B cell (primary cell): ENCODE results near the gene NR5A1. TPM values are rescaled to one million over a fixed set of nuclear protein-coding genes. Genes with fewer than 3 reads are reported as not detected.

Source experiments
- ATAC-seq: fragments of 200-7000 bp; cut with Tn5 transposase; one replicate; pipeline ENCODE4 v1.10.0; 2021; ENCODE audit warnings: low read depth, mild to moderate bottlenecking, moderate number of reproducible peaks, moderate library complexity
- CTCF ChIA-PET: fragments of 350-600 bp; sonication (Branson Sonifier 250); formaldehyde crosslinking; loops from one replicate; lab custom pipeline; 2021; ENCODE audit warnings: antibody characterized with exemption, inconsistent platforms; lab: Charles Lee
- POLR2A ChIA-PET: fragments of 350-600 bp; sonication (Branson Sonifier 250); formaldehyde crosslinking; loops from one replicate; lab custom pipeline; 2021; ENCODE audit warnings: antibody characterized with exemption; lab: Charles Lee
- DNase-seq: peaks from one replicate; pipeline ENCODE4 v3.0.0; 2013
- H2AFZ ChIP-seq: 2 replicates; pipeline ENCODE4 v1.6.1; 2012; ENCODE audit warnings: mild to moderate bottlenecking, low read depth, low read length; ENCODE audit not compliant: insufficient read depth, poor library complexity, severe bottlenecking
- H3K27ac ChIP-seq, 2 donors: 1 replicate in 1 of 2; 2 replicates in 1 of 2; pipeline ENCODE4 v1.5.1; 2012 to 2013; ENCODE audit warnings: low read length in 2 of 2, mild to moderate bottlenecking in 2 of 2, moderate library complexity in 1 of 2
- H3K27me3 ChIP-seq, 4 experiments: fragments of 200-600 bp in 1 of 4; sonication (generic) in 1 of 4; replicated peaks in 1 of 4; 1 replicate in 2 of 4; 2 replicates in 2 of 4; pipeline versions ENCODE4 v1.6.1 to v1.7.0; 2013 to 2016; ENCODE audit warnings: low read length in 3 of 4, mild to moderate bottlenecking in 2 of 4, mixed read lengths in 1 of 4, moderate library complexity in 1 of 4; ENCODE audit not compliant: insufficient read depth in 4 of 4, control insufficient read depth in 3 of 4; ENCODE audit errors: control extremely low read depth in 1 of 4
- H3K36me3 ChIP-seq, 2 experiments: replicated peaks in 1 of 2; 1 replicate in 1 of 2; 2 replicates in 1 of 2; pipeline versions ENCODE4 v1.6.1 to v1.7.1; 2013; ENCODE audit warnings: low read length in 1 of 2; ENCODE audit not compliant: insufficient read depth in 2 of 2, control insufficient read depth in 1 of 2; ENCODE audit errors: control extremely low read depth in 1 of 2, extremely low read depth in 1 of 2
- H3K4me1 ChIP-seq, 2 donors: fragments of 200-600 bp in 1 of 2; sonication (generic) in 1 of 2; 1 replicate in 1 of 2; 2 replicates in 1 of 2; pipeline versions ENCODE4 v1.5.1 to v1.6.1; 2013 to 2017; ENCODE audit warnings: low read length in 2 of 2; ENCODE audit not compliant: control insufficient read depth in 2 of 2, insufficient read depth in 2 of 2
- H3K4me2 ChIP-seq: replicated peaks from 2 replicates; pipeline ENCODE3; 2012; ENCODE audit warnings: mild to moderate bottlenecking, low read depth, low read length; ENCODE audit not compliant: poor library complexity, severe bottlenecking
- H3K4me3 ChIP-seq, 5 experiments: fragments of 200-600 bp in 1 of 5; sonication (generic) in 1 of 5; 1 replicate in 3 of 5; 2 replicates in 2 of 5; pipeline versions ENCODE4 v1.5.1 to v1.7.0; 2011 to 2016; ENCODE audit warnings: low read length in 4 of 5, mild to moderate bottlenecking in 4 of 5, low read depth in 2 of 5, control low read depth in 1 of 5, moderate library complexity in 1 of 5; ENCODE audit not compliant: insufficient read depth in 1 of 5; ENCODE audit errors: control extremely low read depth in 1 of 5, extremely low read depth in 1 of 5
- H3K79me2 ChIP-seq: fragments of 200-600 bp; sonication (generic); one replicate; pipeline ENCODE4 v1.6.0; 2016; ENCODE audit warnings: low read length; ENCODE audit not compliant: control insufficient read depth, insufficient read depth
- H3K9ac ChIP-seq: fragments of 200-600 bp; sonication (generic); 2 replicates; pipeline ENCODE4 v1.6.1; 2017; ENCODE audit warnings: mild to moderate bottlenecking, low read length, moderate library complexity
- H3K9me3 ChIP-seq, 3 donors: one replicate each; pipeline versions ENCODE4 v1.6.1 to v1.7.1; 2013; ENCODE audit warnings: low read length in 2 of 3; ENCODE audit not compliant: control insufficient read depth in 2 of 3, insufficient read depth in 1 of 3; ENCODE audit errors: control extremely low read depth in 1 of 3
- H4K20me1 ChIP-seq: 2 replicates; pipeline ENCODE4 v1.6.0; 2012; ENCODE audit warnings: mild to moderate bottlenecking, low read length; ENCODE audit not compliant: insufficient read depth, control insufficient read depth, poor library complexity, severe bottlenecking
- H3K27ac Mint-ChIP-seq: one replicate; pipeline ENCODE4 v1.8.0; 2021; ENCODE audit warnings: mixed read lengths
- H3K27me3 Mint-ChIP-seq: one replicate; pipeline ENCODE4 v1.8.0; 2021; ENCODE audit warnings: mixed read lengths
- H3K4me1 Mint-ChIP-seq: one replicate; pipeline ENCODE4 v1.8.0; 2021; ENCODE audit warnings: mixed read lengths
- H3K4me3 Mint-ChIP-seq: one replicate; pipeline ENCODE4 v1.8.0; 2021; ENCODE audit warnings: mixed read lengths
- H3K9me3 Mint-ChIP-seq: one replicate; pipeline ENCODE4 v1.8.0; 2022; ENCODE audit warnings: mixed read lengths; ENCODE audit not compliant: insufficient read depth
- CTCF ChIP-seq: fragments of 200-600 bp; IDR thresholded peaks from one replicate; pipeline ENCODE4 v1.8.0; 2022; ENCODE audit warnings: antibody characterized with exemption, mild to moderate bottlenecking
- EZH2 ChIP-seq: IDR thresholded peaks from 2 replicates; pipeline ENCODE4 v1.6.1; 2012; ENCODE audit warnings: borderline replicate concordance, low read depth, mild to moderate bottlenecking, moderate library complexity, low read length; ENCODE audit not compliant: insufficient read depth, poor library complexity, severe bottlenecking
- WGBS: methylation state at CpG from one replicate; pipeline ENCODE4 v1.1.5; 2013; ENCODE audit warnings: missing lambda C conversion rate; ENCODE audit not compliant: insufficient coverage; 5-methylcytosine and 5-hydroxymethylcytosine counted together
- intact Hi-C: fragments of 100-400 bp; cut with micrococcal nuclease; formaldehyde crosslinking; loops from one replicate; pipeline ENCODE4 v1.10.0; 2022
- polyA plus RNA-seq: library from polyadenylated mRNA; depleted of rRNA; stranded (reverse); fragments of >200 nt; gene quantifications from 2 replicates; pipeline ENCODE4 v1.2.3, GENCODE V29; 2012
- total RNA-seq, 2 donors: library from RNA; stranded (reverse); fragments of 120-200 nt in 1 of 2; gene quantifications; 1 replicate in 1 of 2; 2 replicates in 1 of 2; pipeline versions ENCODE4 v1.2.3 to v1.2.4, GENCODE V29; 2013 to 2022

Gene NR5A1
- total and polyA plus RNA-seq, 2 donors (not counting 1 experiment from before 2014, with no cell fraction given) = not detected

- TF ChIP-seq CTCF = no peak
- TF ChIP-seq EZH2 = no peak
- DNase-seq = no peak
- Mint-ChIP-seq H3K4me3 (no peak overlapping the region), H3K9me3 (no peaks in the 10 kb centered on the region), H3K27ac (no peak overlapping the region), H3K4me1 (peaks cover 16% of the 10 kb centered on the region), H3K27me3 (peaks cover 24% of the 10 kb centered on the region)
- peaks cover 9 to 14% of the 10 kb centered on the region in 2 donors for H3K4me1 ChIP-seq
- peaks cover 0 to 28% (median 6%) of the 10 kb centered on the region in 4 experiments for H3K27me3 ChIP-seq
- peaks cover 0 to 3% (median 0%) of the 10 kb centered on the region in 3 donors for H3K9me3 ChIP-seq
- ChIA-PET CTCF (no interaction called here), POLR2A (no interaction called here)
- no peak overlapping the region for H3K9ac ChIP-seq
- H3K4me3 ChIP-seq = no peak overlapping the region
- no peak overlapping the region for H2AFZ ChIP-seq
- intact Hi-C loops = no loop called here
- H3K4me2 ChIP-seq = no peak overlapping the region
- H3K79me2 ChIP-seq = no peaks in the 10 kb centered on the region
- H3K36me3 ChIP-seq = no peaks in the 10 kb centered on the region
- ATAC-seq = no peak
- WGBS = 96% methylated on average over 38 of the region's 40 CpGs
- no peak overlapping the region for H3K27ac ChIP-seq
- H4K20me1 ChIP-seq = no peaks in the 10 kb centered on the region
Measured at GRCh38 chr9:124500028-124500795, 7.0 kb downstream of the NR5A1 start.

GRCh38 chr9:124499216-124499615 is 8.0 kb downstream of the NR5A1 start:
- Mint-ChIP-seq H3K9me3 (no peaks in the 10 kb centered on the region), H3K4me1 (peaks cover 14% of the 10 kb centered on the region), H3K27ac (no peak overlapping the region), H3K27me3 (peaks cover 23% of the 10 kb centered on the region), H3K4me3 (no peak overlapping the region)
- no peaks in the 10 kb centered on the region for H3K36me3 ChIP-seq
- H3K27ac ChIP-seq = no peak overlapping the region
- 58% methylated on average over 2 of the region's 3 CpGs for WGBS
- POLR2A ChIA-PET = no interaction called here
- no peak overlapping the region for H3K4me3 ChIP-seq
- H2AFZ ChIP-seq = no peak overlapping the region
- CTCF ChIA-PET = no interaction called here
- DNase-seq = no peak
- H4K20me1 ChIP-seq = no peaks in the 10 kb centered on the region
- intact Hi-C loops = no loop called here
- no peak overlapping the region for H3K9ac ChIP-seq
- H3K4me1 ChIP-seq = peaks cover 7 to 14% of the 10 kb centered on the region in 2 donors
- H3K9me3 ChIP-seq = no peaks in the 10 kb centered on the region
- peaks cover 0 to 25% (median 4%) of the 10 kb centered on the region in 4 experiments for H3K27me3 ChIP-seq
- ATAC-seq = no peak
- H3K4me2 ChIP-seq = no peak overlapping the region
- TF ChIP-seq CTCF (no peak), EZH2 (no peak)
- no peaks in the 10 kb centered on the region for H3K79me2 ChIP-seq
